ENCODE results near the gene C1S. TPM values are rescaled to one million over a fixed set of nuclear protein-coding genes. Genes with fewer than 3 reads are reported as not detected.

C1S gene
- total RNA-seq, 3 donors from 2014 or later (not counting 1 experiment from before 2014, with no cell fraction given) = 1.6 to 1.9 (median 1.9) TPM

GRCh38 chr12:7116196-7116595 is 55.7 kb downstream of the C1S start:
- H3K27ac ChIP-seq (ENCODE audit: low read length) = no peak overlapping the region
- H3K4me3 Mint-ChIP-seq = no peak overlapping the region
- TF ChIP-seq, protein P1, sequence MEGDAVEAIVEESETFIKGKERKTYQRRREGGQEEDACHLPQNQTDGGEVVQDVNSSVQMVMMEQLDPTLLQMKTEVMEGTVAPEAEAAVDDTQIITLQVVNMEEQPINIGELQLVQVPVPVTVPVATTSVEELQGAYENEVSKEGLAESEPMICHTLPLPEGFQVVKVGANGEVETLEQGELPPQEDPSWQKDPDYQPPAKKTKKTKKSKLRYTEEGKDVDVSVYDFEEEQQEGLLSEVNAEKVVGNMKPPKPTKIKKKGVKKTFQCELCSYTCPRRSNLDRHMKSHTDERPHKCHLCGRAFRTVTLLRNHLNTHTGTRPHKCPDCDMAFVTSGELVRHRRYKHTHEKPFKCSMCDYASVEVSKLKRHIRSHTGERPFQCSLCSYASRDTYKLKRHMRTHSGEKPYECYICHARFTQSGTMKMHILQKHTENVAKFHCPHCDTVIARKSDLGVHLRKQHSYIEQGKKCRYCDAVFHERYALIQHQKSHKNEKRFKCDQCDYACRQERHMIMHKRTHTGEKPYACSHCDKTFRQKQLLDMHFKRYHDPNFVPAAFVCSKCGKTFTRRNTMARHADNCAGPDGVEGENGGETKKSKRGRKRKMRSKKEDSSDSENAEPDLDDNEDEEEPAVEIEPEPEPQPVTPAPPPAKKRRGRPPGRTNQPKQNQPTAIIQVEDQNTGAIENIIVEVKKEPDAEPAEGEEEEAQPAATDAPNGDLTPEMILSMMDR (IDR thresholded peaks at IDR 0.05) = no peak
- ATAC-seq (no peak), DNase-seq (no peak)
- 92% methylated on average over 3 of the region's 3 CpGs for WGBS (ENCODE audit: insufficient coverage)
- no peaks in the 10 kb centered on the region for H3K9me3 Mint-ChIP-seq
- peaks cover 21% of the 10 kb centered on the region for H3K36me3 ChIP-seq (ENCODE audit: control insufficient read depth, insufficient read depth, low read length)
- no peaks in the 10 kb centered on the region for H3K9me3 ChIP-seq (ENCODE audit: control insufficient read depth, insufficient read depth, low read length)
- H3K4me1 Mint-ChIP-seq = peaks cover 5 to 6% of the 10 kb centered on the region in 2 donors
- H3K27me3 ChIP-seq (ENCODE audit: control insufficient read depth, insufficient read depth, low read length) = no peaks in the 10 kb centered on the region
- H3K4me3 ChIP-seq (ENCODE audit: low read length) = no peak overlapping the region
- H3K27ac Mint-ChIP-seq = no peak overlapping the region
- no peaks in the 10 kb centered on the region for H3K36me3 Mint-ChIP-seq
- H3K4me1 ChIP-seq (ENCODE audit: control insufficient read depth, insufficient read depth, low read length) = peaks cover 6% of the 10 kb centered on the region
- no peaks in the 10 kb centered on the region for H3K27me3 Mint-ChIP-seq (ENCODE audit: low read depth in 2 of 2)
- intact Hi-C loops (cut with micrococcal nuclease) = no loop called here

DNA sequence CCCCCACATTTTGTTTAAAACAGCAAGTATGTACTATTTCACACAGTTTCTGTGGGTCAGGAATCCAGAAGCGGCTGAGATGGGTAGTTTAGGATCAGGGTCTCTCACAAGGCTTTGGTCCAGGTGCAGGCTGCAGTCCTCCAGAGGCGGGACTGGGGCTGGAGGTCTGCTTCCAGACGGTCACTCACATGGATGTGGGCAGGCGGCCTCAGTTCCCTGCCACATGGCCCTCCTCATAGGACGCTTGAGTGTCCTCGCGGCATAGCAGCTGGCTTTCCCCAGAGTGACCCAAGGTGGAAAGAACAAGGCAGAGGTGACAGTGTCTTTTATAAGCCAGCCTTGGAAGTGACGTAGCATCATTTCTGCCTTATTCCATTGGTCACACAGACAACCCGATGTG is 56.4 kb downstream of the C1S start:
- H3K9me3 Mint-ChIP-seq = no peaks in the 10 kb centered on the region
- no peak overlapping the region for H3K4me3 ChIP-seq (ENCODE audit: low read length)
- H3K27ac Mint-ChIP-seq = no peak overlapping the region
- DNase-seq (no peak), ATAC-seq (no peak)
- no peaks in the 10 kb centered on the region for H3K9me3 ChIP-seq (ENCODE audit: control insufficient read depth, insufficient read depth, low read length)
- no peak overlapping the region for H3K27ac ChIP-seq (ENCODE audit: low read length)
- WGBS (ENCODE audit: insufficient coverage) = 96% methylated on average over 9 of the region's 9 CpGs
- peaks cover 6% of the 10 kb centered on the region for H3K4me1 ChIP-seq (ENCODE audit: control insufficient read depth, insufficient read depth, low read length)
- intact Hi-C loops (cut with micrococcal nuclease) = no loop called here
- TF ChIP-seq, protein P1 (IDR thresholded peaks at IDR 0.05) = no peak
- no peaks in the 10 kb centered on the region for H3K27me3 Mint-ChIP-seq (ENCODE audit: low read depth in 2 of 2)
- H3K27me3 ChIP-seq (ENCODE audit: control insufficient read depth, insufficient read depth, low read length) = no peaks in the 10 kb centered on the region
- no peaks in the 10 kb centered on the region for H3K36me3 Mint-ChIP-seq
- H3K36me3 ChIP-seq (ENCODE audit: control insufficient read depth, insufficient read depth, low read length) = peaks cover 21% of the 10 kb centered on the region
- peaks cover 5 to 6% of the 10 kb centered on the region in 2 donors for H3K4me1 Mint-ChIP-seq
- H3K4me3 Mint-ChIP-seq = no peak overlapping the region

DNA sequence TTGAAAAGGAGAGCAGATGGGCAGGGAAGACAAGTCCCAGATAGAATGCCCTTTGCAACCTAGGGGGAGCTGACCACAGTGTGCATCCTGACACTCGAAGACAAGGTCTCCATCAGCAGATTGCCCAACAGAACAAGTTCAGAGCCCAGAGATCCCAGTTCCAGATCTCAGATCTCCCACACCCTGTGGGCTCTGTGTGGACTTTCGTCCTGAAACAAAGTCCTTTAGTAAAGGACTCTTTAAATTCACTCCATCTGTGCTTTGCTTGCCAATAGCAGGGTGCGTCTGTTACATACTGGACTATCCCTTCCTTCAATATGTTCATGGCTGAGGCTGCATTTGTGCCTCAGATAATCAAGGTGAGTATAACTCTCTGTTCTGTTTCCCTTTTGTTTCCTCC is 57.2 kb downstream of the C1S start:
- DNase-seq (no peak), ATAC-seq (no peak)
- intact Hi-C loops (cut with micrococcal nuclease) = no loop called here
- no peaks in the 10 kb centered on the region for H3K27me3 ChIP-seq (ENCODE audit: control insufficient read depth, insufficient read depth, low read length)
- Mint-ChIP-seq H3K27ac (no peak overlapping the region), H3K4me3 (no peak overlapping the region), H3K4me1 (peaks cover 5 to 6% of the 10 kb centered on the region in 2 donors), H3K36me3 (no peaks in the 10 kb centered on the region), H3K27me3 (ENCODE audit: low read depth in 2 of 2) (no peaks in the 10 kb centered on the region), H3K9me3 (no peaks in the 10 kb centered on the region)
- TF ChIP-seq, protein P1 (IDR thresholded peaks at IDR 0.05) = no peak
- H3K9me3 ChIP-seq (ENCODE audit: control insufficient read depth, insufficient read depth, low read length) = no peaks in the 10 kb centered on the region
- H3K36me3 ChIP-seq (ENCODE audit: control insufficient read depth, insufficient read depth, low read length) = peaks cover 21% of the 10 kb centered on the region
- H3K4me1 ChIP-seq (ENCODE audit: control insufficient read depth, insufficient read depth, low read length) = peaks cover 6% of the 10 kb centered on the region
- no peak overlapping the region for H3K27ac ChIP-seq (ENCODE audit: low read length)
- no peak overlapping the region for H3K4me3 ChIP-seq (ENCODE audit: low read length)
- 94% methylated on average over 3 of the region's 3 CpGs for WGBS (ENCODE audit: insufficient coverage)

DNA sequence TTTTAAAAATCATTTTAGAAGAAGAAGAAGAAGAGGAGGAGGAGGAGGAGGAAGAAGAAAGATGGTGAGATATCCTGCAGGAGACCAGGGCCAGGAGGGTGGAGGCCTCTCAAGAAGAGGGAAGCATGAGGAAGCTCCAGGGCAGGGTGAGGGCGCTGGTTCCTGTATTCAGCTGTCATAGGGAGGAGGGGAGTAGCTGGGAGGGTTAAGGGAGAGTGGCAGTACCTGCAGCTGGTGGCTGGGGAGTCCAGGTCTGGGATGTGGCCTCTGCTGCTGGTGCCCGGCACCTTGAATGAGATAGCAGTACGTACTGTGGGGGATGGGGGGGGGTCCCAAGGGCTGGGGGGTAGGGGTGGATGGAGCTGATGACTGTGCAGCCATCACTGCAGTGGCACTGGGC is 58.4 kb downstream of the C1S start:
- H3K27me3 ChIP-seq (ENCODE audit: control insufficient read depth, insufficient read depth, low read length) = no peaks in the 10 kb centered on the region
- DNase-seq (no peak), ATAC-seq (no peak)
- no peak overlapping the region for H3K27ac ChIP-seq (ENCODE audit: low read length)
- TF ChIP-seq, protein P1 (IDR thresholded peaks at IDR 0.05) = no peak
- H3K36me3 ChIP-seq (ENCODE audit: control insufficient read depth, insufficient read depth, low read length) = peaks cover 19% of the 10 kb centered on the region
- intact Hi-C loops (cut with micrococcal nuclease) = no loop called here
- 95% methylated on average over 3 of the region's 3 CpGs for WGBS (ENCODE audit: insufficient coverage)
- no peak overlapping the region for H3K4me3 Mint-ChIP-seq
- H3K36me3 Mint-ChIP-seq = no peaks in the 10 kb centered on the region
- no peak overlapping the region for H3K27ac Mint-ChIP-seq
- H3K9me3 Mint-ChIP-seq = no peaks in the 10 kb centered on the region
- no peaks in the 10 kb centered on the region for H3K4me1 ChIP-seq (ENCODE audit: control insufficient read depth, insufficient read depth, low read length)
- H3K4me1 Mint-ChIP-seq = no peaks in the 10 kb centered on the region
- H3K4me3 ChIP-seq (ENCODE audit: low read length) = no peak overlapping the region
- no peaks in the 10 kb centered on the region for H3K9me3 ChIP-seq (ENCODE audit: control insufficient read depth, insufficient read depth, low read length)
- H3K27me3 Mint-ChIP-seq (ENCODE audit: low read depth in 2 of 2) = no peaks in the 10 kb centered on the region
